ENCODE measurements around the gene SAMD13. TPM values are rescaled to one million over a fixed set of nuclear protein-coding genes. Genes with fewer than 3 reads are reported as not detected.
A peak's percentile ranks its signal among the peaks of the same experiment; 100 is the strongest.

The SAMD13 gene
- total RNA-seq, 1 experiment from 2014 or later, result 0.59 TPM

DNA sequence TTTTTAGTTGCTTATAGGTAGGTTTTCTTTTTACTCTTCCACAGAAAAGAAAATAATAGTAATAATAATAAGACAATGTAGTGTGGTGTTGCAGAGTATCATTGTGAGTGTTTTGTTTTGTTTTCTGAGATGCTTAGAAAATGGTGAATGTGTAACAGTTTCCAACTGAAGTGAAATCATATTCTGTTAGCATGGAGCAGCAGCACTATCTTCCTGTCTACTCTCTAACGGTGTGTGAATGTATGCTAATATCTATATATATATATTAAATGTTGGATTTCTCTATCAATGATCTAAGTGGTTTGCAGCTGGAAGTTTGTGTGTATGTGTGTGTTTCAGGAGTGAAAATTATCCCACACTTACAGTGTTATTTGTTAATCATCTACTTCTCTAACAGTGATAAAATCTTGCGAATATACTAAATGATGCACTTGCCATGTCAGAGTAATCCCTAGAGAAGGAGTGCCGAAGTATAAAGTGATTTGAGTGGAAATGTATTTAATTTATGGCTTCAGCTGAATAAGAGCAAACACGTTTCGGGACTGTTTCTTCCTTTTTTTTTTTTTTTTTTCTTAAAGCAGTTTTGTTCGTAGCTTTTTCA, 377 bp downstream of the SAMD13 start:
- no peaks in the 10 kb centered on the region for H3K27me3 Mint-ChIP-seq (ENCODE audit: insufficient read depth, unreplicated experiment)
- no peaks in the 10 kb centered on the region for H3K9me3 Mint-ChIP-seq (ENCODE audit: unreplicated experiment)
- H3K4me1 Mint-ChIP-seq (ENCODE audit: low read depth, unreplicated experiment), result no peaks in the 10 kb centered on the region
- H3K4me3 Mint-ChIP-seq (ENCODE audit: unreplicated experiment), result no peak overlapping the region
- intact Hi-C loops (cut with micrococcal nuclease; ENCODE audit: unreplicated experiment), result no loop called here
- Histone ChIP-seq H3K4me3 (ENCODE audit: low read depth, low read length) (no peak overlapping the region), H3K27me3 (replicated peaks; ENCODE audit: control insufficient read depth, insufficient read depth, low read length) (no peaks in the 10 kb centered on the region), H3K9me3 (no peaks in the 10 kb centered on the region), H3K4me1 (no peaks in the 10 kb centered on the region), H3K36me3 (ENCODE audit: control insufficient read depth, insufficient read depth, low read length) (no peaks in the 10 kb centered on the region)
- H3K36me3 Mint-ChIP-seq (ENCODE audit: insufficient read depth, unreplicated experiment), result no peaks in the 10 kb centered on the region
- H3K27ac Mint-ChIP-seq (ENCODE audit: unreplicated experiment), result no peak overlapping the region
- no peak for DNase-seq
- POLR2A ChIA-PET, result no interaction called here
- no TSS peak for BruUV-seq (replicated peaks)
- TF ChIP-seq, protein P1, sequence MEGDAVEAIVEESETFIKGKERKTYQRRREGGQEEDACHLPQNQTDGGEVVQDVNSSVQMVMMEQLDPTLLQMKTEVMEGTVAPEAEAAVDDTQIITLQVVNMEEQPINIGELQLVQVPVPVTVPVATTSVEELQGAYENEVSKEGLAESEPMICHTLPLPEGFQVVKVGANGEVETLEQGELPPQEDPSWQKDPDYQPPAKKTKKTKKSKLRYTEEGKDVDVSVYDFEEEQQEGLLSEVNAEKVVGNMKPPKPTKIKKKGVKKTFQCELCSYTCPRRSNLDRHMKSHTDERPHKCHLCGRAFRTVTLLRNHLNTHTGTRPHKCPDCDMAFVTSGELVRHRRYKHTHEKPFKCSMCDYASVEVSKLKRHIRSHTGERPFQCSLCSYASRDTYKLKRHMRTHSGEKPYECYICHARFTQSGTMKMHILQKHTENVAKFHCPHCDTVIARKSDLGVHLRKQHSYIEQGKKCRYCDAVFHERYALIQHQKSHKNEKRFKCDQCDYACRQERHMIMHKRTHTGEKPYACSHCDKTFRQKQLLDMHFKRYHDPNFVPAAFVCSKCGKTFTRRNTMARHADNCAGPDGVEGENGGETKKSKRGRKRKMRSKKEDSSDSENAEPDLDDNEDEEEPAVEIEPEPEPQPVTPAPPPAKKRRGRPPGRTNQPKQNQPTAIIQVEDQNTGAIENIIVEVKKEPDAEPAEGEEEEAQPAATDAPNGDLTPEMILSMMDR (IDR thresholded peaks at IDR 0.05; ENCODE audit: insufficient read depth in 1 of 2, low read depth in 1 of 2, low read length in 1 of 2, severe bottlenecking in 1 of 2, unreplicated experiment in 1 of 2), result no peak
- CTCF ChIA-PET, result no interaction called here

DNA sequence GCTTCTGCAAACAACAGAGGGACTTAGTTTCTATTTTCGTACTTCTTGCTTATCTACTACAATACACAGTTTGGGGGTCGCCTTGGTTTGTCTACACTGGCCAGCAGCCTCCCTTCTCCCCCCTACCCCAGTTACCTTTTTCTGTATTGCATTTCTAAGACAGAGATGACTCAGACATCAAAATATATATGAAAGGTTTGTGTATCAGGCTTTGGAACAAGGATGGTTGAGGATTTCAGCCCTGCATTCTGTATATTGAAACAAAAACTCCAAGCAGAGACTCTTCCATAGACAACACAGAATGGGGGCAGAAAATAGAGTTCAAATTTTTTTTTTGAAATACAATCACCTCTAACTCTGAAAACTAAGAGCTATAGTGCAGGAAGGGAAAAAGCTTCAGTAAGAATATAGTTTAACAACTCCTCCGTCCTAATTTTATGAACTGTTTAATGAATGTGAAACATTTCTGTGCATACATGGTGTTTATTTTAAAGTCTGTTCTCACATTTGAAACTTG, 1.9 kb downstream of the SAMD13 start:
- ChIA-PET POLR2A (no interaction called here), CTCF (no interaction called here)
- no peak overlapping the region for H3K4me3 ChIP-seq (ENCODE audit: low read depth, low read length)
- BruUV-seq (replicated peaks), result no TSS peak
- H3K4me1 ChIP-seq, result no peaks in the 10 kb centered on the region
- intact Hi-C loops (cut with micrococcal nuclease; ENCODE audit: unreplicated experiment), result no loop called here
- no peaks in the 10 kb centered on the region for H3K9me3 ChIP-seq
- H3K27ac Mint-ChIP-seq (ENCODE audit: unreplicated experiment), result no peak overlapping the region
- H3K4me1 Mint-ChIP-seq (ENCODE audit: low read depth, unreplicated experiment), result no peaks in the 10 kb centered on the region
- no peaks in the 10 kb centered on the region for H3K27me3 Mint-ChIP-seq (ENCODE audit: insufficient read depth, unreplicated experiment)
- TF ChIP-seq, protein P1 (IDR thresholded peaks at IDR 0.05; ENCODE audit: insufficient read depth in 1 of 2, low read depth in 1 of 2, low read length in 1 of 2, severe bottlenecking in 1 of 2, unreplicated experiment in 1 of 2), result no peak
- no peaks in the 10 kb centered on the region for H3K36me3 Mint-ChIP-seq (ENCODE audit: insufficient read depth, unreplicated experiment)
- peak overlapping the region; percentile 63 for H3K4me3 Mint-ChIP-seq (ENCODE audit: unreplicated experiment)
- no peak for DNase-seq
- no peaks in the 10 kb centered on the region; the same call in 1 of the 2 replicates for H3K27me3 ChIP-seq (replicated peaks; ENCODE audit: control insufficient read depth, insufficient read depth, low read length)
- H3K36me3 ChIP-seq (ENCODE audit: control insufficient read depth, insufficient read depth, low read length), result no peaks in the 10 kb centered on the region
- no peaks in the 10 kb centered on the region for H3K9me3 Mint-ChIP-seq (ENCODE audit: unreplicated experiment)

DNA sequence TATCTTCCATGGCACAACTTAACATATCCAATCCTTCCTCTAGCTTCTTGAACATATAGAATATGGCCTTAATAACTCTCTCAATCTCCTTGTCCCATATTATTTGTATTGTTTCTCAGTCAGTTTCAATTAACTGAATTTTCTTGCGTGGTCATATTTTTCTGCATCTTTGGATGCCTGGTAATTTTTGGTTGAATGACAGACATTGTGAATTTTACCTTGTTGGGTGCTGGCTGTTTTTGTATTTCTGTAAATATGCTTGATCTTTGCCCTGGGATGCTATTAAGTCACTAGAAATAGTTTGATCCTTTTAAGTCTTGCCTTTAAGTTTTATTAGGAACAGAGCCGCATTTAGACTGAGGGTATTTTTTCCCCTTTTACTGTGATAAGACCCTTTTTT, 5.9 kb downstream of the SAMD13 start:
- H3K9me3 Mint-ChIP-seq (ENCODE audit: unreplicated experiment), result no peaks in the 10 kb centered on the region
- Histone ChIP-seq H3K36me3 (ENCODE audit: control insufficient read depth, insufficient read depth, low read length) (no peaks in the 10 kb centered on the region), H3K9me3 (no peaks in the 10 kb centered on the region), H3K4me3 (ENCODE audit: low read depth, low read length) (no peak overlapping the region), H3K4me1 (no peaks in the 10 kb centered on the region), H3K27me3 (replicated peaks; ENCODE audit: control insufficient read depth, insufficient read depth, low read length) (no peaks in the 10 kb centered on the region; the same call in 1 of the 2 replicates)
- CTCF ChIA-PET, result no interaction called here
- TF ChIP-seq, protein P1 (IDR thresholded peaks at IDR 0.05; ENCODE audit: insufficient read depth in 1 of 2, low read depth in 1 of 2, low read length in 1 of 2, severe bottlenecking in 1 of 2, unreplicated experiment in 1 of 2), result no peak
- intact Hi-C loops (cut with micrococcal nuclease; ENCODE audit: unreplicated experiment), result no loop called here
- BruUV-seq (replicated peaks), result no TSS peak
- H3K27me3 Mint-ChIP-seq (ENCODE audit: insufficient read depth, unreplicated experiment), result no peaks in the 10 kb centered on the region
- H3K36me3 Mint-ChIP-seq (ENCODE audit: insufficient read depth, unreplicated experiment), result no peaks in the 10 kb centered on the region
- H3K4me3 Mint-ChIP-seq (ENCODE audit: unreplicated experiment), result no peak overlapping the region
- no peak for DNase-seq
- POLR2A ChIA-PET, result no interaction called here
- H3K4me1 Mint-ChIP-seq (ENCODE audit: low read depth, unreplicated experiment), result no peaks in the 10 kb centered on the region
- no peak overlapping the region for H3K27ac Mint-ChIP-seq (ENCODE audit: unreplicated experiment)
